Activated CD4-positive, alpha-beta T cell treated with anti-CD3 and anti-CD28 coated beads, Interleukin-2, amount 50 U/mL, for 24 hours (primary cell): ENCODE data around the gene COL23A1.

Source experiments
- DNase-seq, 2 donors: peaks; one replicate each; pipeline ENCODE4 v3.0.0-alpha.2; 2020; ENCODE audit warnings: low read depth in 1 of 2, low spot score in 1 of 2

Gene COL23A1

DNA sequence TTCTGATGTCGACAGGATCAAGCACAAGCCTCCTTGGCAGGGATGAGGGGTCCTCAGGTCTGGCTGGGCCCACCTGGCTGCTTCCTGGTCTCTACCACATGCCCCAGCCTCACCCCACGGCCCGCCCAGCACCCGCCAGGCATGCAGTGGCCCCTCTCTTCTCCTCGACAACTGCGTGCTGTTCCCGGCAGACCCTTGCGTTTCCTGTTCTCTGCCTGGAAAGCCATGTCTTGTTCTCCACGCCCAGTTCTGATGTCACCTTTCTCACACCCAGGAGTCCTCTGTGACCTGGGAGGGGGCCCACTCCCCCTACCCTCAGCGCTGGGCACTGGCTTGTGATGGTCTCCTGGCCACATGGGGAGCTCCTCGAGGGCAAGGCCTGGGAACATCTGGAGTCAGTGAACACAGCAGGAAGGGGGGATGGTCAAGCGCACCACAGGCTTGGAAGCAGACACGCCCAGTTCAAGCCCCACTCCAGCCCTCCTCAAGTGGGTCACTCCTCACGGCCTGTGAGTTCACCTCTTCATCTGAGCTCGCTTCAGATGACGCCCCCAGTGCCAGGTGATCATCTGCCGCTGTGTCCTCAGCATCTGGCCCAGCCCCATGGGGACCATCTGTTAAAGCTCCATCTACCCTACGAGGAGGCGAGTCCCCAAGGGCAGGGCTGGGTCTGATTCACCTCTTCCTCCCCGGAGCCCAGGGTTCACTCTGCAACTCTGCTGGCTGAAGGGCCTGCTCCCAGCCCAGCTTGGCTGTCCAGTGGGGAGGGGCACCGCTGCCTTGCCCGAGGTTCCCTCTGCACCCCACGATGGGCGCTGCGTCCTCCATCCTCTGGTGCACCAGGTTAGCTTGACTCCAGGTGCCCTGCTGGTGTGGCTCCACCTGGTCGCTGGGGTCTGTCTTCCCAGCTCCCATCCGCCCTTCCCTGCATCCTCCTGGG lies 224.4 kb downstream of the COL23A1 start:
- no peak for DNase-seq

DNA sequence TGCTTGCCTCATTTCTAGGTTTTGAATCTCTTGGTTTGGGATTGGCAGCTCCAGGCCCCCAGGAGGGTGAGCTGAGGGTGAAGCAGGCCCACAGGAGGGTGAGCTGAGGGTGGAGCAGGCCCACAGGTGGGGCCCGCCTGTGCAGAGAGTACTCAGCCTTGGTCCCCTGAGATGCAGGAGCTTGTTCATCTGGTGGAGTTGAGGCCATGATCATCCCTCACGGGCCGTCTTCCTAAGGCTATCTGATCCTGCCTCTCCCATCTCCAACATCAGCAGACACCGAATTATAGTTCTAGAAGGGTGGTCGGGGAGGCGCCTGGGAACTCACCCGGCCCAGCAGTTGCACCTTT lies 225.9 kb downstream of the COL23A1 start:
- no peak for DNase-seq

DNA sequence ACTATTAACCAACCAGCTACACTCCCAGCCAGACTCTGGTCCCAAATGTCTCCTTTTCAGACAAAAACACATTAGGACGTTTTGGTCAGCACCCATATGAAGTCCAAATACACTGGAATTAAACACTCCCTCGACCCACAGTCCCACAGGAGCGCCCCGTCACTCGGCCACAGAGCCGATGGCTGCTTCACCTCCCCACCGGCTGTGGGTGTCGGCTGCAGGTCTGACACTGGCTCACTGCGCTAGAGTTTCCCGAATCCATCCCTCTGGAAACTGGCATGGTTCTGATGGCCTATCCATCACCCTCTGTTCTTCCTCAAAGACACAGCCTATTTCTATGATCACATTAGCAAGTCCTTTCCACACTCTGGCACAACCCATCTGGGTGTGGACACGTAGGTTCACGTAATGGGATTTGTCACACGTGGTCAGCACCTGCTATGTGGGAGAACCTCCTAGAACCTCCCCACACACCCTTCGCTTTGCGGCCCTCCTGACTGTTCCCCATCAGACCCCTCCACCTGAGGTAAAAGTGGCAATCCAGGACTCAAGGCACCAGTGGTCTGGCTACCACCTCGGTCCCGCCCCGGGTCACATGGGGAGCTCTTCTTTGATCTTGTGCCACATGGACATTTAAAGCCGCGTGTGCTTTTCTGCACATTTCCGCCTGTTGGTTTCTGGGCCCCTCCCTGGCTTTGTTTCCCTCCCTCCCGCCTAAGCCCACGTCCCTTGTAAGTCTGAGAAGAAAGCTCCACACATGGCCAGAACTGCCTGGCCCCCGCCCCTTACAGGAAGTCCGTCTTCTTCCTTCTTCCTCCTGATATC lies 226.5 kb downstream of the COL23A1 start:
- no peak for DNase-seq

DNA sequence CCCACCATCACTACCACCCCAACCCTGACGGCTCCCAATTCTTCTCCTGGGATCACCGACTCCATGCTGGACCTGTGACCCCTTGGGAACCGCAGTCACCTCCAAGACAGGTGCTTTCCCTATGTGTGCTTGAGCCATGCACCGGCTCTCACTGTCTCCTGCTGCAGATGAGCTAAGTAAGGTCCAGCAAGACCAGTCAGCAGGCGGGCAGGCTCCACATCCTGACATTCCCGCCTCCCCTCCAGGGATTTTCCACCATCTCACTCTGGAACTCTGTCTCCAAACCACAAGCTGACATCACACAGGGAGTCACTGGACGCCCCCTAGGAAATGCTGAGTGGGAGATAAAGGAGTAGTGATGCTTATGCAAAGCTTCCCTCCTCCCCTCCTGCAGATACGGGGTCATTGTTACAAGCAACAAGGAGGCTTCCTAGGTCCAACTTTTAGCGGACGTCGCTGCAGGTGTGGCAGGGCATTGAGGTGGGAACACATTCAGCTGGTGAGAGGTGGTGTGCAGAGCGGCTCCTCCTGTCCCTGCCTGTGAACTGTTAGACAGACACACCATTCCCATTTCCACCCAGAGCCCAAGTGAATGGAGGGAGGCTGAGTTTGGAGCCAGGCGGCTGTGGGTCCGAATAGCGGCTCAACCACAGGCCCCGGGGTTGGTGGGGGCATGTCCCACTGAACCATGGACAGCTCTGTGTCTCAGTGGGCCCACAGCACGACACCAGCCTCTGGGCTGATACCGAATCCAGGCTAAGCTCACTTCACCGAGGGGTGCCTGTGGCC lies 228.3 kb downstream of the COL23A1 start:
- no peak for DNase-seq

DNA sequence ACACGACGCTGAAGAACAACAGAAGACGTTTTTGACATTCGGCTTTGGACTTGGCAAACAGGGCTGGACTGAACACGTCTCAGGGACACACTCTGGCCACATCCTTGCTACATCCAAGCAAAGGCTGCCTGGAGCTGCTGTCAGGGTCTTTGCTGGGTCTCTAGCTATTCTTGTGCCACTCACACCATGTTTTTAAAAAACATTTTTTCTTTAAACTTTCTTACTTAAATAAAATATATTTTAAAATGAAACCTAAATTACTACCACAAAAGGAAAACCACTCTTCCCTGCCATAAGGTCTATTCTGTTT lies 229.3 kb downstream of the COL23A1 start:
- no peak for DNase-seq

DNA sequence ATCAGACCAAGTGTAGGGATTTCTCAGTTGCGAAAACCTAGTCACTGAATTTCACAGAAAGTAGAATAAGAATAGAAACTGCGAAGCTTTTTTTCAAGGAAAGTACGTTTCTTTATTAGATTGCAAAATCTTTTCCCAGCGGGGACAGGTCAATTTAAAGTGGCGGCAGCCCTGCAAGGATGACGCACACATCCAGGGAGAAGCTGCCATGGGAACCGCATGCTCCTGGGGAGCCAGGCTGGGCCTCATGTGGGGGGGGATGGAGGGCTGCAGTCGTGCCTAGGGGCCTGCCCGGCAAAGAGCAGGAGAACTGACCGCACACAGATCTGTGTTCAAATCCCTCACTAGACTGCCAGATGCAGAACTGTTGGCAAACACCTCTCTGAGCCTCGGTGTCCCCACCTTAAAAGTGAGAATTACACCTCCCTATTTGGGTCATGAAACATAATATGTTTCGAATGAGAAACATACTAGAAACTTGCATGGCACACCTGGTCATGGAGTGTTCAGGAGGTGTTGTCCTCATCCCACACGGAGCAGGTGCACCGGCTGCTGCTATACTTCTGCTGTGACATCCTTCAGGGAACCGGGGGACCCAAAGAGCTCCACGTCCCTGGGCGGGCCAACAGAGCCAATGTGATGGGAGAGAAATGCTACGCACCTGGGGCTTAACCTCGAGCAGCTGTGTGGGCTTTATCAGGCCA lies 229.8 kb downstream of the COL23A1 start:
- DNase-seq = no peak

DNA sequence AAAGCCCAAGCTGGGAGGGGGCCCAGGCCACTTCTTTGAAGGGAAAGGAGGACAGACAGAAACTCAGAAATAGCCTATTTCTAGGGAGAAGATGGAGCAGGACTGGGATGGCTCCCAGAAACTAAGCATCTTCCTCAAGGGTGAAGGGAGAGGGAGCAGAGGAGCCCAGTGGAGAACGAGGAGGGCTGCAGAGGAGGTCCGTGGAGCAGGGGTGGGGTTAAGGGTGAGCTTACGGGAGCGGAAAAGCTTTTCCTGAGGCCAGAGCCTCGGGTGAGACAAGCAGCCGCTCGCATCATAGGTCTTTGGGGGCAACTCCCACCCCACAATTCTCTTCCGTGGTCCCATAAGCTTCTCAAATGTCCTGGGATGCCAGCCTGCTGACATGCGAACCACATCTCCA lies 230.5 kb downstream of the COL23A1 start:
- no peak for DNase-seq

DNA sequence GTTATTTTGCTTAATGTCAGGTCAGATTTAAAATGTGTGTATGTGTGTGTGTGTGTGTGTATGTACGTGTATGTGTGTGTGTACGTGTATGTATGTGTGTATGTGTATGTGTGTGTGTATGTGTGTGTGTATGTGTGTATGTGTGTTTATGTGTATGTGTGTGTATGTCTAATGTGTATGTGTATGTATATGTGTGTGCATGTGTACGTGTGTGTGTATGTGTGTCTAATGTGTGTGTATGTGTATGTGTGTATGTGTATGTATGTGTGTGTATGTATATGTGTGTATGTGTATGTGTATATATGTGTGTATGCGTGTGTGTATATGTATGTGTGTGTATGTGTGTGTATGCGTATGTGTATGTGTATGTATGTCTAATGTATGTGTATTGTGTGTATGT lies 232.5 kb downstream of the COL23A1 start:
- no peak for DNase-seq

DNA sequence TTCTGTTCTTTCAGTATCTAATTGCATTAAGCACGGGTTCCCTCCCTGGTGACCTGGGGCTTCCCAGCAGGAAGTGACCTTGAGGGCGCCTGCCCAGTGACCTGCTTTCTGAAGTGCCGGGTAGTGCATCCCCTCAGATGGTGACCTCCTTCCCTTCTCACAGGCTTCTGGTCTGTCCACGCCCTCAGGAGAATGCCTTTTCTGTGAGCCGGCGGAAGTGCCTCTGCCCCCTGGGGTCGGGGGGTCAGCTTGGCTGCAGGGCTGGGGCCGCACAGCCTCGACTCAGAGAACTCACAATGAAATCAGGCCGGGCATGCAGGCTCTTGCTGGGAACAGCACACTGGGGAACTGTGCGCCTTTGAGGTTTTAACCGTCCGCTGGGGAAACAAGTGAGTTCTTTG lies 233.1 kb downstream of the COL23A1 start:
- no peak for DNase-seq

DNA sequence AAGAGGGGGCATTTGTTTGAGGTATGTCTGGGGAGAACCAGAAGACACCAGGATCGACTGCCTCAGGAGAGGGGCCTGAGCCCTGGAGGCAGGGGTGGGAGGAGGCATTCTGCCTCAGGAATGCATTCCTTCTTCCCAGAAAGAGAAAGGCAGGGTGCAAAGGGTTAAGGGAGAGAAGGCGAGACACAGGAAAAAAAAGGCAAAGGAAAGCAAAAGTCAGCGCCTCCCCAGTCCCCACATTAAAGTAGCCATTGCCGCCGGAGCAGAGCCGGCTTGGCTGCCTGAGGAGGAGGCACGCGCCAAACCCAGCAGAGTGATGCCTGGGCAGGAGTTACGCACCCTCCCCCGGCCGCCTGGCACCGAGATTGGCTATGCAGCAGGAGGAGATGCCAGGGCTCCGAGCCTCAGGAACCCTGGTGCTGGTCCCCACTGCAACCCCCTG lies 233.7 kb downstream of the COL23A1 start:
- DNase-seq = no peak

DNA sequence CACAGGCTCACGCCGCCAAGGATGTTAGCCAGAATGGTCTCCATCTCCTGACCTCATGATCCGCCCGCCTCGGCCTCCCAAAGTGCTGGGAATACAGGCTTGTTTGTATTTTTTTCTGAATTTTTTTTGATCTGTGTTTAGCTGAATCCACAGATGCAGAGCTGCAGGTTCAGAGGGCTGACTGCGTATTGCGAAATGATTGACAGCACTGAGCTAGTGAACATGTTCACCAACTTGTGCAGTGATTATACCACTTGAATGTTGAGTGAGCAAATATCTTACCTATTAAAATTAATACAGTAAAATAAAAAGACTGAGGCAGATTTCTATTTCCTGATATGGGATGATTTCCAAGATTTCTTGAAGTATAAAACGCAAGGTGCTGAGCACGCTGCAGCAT lies 234.5 kb downstream of the COL23A1 start:
- no peak for DNase-seq

DNA sequence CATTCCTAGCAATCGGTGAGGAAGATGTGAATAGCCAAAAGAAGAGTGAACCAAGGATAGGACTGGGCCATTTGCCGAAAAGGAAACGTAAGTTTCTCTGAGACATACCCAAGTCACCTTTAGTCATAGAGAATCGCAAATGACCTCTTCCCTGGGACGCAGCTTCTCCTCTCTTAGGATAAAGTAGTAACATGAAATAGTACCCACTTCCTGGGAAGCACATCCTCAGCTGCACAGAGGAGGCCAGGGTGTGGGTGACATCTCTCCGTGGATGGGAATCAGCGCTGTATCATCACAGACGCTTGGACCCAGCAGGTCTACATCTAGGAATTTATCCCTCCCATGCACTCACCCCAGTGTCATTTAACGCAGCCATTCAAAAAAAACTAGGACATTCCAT lies 236.7 kb downstream of the COL23A1 start:
- DNase-seq = no peak

DNA sequence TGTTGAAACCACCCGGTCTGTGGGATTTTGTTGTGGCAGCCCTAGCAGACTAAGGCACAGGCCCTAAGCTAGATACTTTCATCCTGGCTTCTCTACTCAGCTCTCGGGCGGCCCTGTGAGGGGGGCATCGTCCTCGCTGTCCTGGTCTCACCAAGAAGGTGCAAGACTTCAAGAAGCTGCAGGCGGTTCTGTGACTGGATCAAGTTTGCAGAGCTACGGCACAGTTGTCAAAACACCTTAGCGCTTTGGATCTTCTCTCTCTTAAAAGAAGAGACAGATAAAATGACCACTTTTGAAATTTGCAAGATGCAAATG lies 238.2 kb downstream of the COL23A1 start:
- no peak for DNase-seq

DNA sequence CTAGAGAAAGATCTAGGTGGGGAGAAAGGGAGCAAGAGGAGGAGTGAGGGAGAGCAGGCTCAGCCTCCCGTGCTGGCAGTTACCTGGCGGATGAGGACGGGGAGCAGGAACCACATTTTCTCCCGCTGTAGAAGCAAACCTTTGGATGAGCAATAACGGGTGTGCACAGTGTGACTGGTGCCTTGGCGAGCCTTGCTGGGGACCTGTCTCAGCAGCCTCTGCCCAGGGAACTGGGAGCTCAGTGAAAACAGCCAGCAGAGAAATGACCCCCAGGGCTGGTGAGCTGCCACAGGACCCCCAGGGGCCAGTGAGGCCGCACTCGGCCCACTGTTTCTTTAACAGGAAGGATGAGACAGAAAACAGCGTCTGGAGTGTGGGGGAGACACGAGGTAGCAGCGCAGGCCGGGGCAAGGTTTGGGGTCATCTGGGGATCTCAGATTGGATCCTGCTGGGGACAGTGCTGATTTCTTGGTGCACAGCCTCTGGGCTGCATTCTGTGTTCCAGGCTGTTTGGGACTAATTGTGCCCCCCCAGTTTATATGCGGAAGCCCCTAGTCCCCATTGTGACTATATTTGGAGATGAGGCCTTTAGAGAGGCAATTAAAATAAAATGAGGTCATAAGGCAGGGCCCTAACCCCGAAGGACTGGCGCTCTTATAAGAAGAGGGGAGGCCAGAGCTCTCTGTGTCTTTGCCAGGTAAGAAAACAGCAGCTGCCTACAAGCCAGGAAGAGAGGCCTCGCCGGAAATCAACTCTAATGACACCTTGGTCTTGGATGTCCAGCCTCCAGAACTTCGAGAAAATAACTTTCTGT lies 238.8 kb downstream of the COL23A1 start:
- DNase-seq = no peak

DNA sequence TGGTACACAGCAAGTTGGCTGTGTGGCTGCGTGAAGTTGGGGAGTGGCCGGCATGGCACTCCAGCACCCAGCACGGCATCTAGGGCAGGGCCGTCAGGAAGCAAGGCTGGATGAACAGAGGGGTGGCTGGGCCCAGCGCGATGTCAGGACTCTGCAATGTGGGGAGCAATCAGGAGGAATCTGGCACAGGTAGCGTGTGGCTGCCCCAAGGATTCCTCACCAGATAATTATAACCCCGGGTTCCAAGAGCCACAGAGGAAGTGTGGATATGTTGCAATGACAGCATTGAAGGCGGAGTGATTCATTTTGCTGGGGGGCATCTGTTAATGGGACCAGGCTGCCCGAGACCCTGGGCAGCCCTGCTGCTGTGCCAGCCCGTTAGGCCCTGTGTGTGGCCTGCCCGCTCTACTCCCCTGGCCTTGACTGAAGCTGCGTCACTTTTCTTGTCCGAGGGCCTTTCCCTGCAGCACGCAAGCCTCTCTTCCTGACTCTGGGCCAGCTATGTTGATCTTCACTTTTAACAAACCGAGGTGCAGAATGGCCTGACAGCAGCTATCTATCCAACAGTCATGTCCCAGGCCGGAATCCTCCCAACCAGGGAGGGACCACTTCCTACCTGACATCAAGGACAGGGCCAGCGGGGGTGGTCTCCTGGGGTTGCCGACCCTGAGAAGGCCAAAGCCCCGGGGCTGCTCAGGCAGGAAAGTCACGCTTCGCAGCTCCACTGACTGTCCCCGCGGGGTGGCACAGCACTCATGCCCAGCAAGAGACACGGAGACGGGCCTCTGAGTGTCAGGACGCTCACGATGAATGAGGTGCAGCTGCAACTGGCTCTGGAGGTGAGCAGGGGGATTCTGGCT lies 239.6 kb downstream of the COL23A1 start:
- DNase-seq = no peak

DNA sequence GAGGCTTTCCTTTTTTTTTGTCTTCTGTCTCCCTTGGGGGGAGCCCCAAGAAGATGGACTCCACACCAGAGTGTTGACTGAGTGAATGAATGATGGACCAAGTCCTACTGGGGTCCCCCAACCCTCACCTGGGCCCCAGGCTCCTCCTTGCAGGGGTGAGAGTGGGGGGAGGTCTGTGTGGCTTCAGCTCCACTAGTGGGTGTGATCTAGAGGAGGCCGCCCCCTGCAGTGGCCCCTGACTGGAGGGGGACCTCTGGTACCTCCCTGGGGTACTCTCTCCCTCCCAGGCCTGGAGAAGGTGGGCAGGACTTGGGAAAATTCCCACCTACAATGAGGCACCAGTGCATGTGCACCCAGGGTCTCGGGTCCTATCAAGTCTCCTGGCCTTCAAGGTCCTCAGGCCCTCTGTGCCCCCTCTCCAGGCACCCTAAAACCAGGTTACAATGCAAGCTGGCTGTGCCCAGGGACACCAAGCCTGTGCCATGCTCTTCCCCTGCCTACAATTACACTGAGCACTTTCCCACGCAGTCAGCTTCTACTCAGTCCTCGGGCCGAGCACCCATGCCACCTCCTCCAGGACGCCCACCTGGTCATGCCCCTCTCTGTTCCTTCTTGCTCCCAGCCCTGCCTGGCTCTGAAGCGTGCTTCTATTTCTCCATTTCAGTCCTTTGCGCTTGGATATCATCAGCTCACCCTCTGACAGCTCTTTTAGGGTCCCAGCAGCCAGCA lies 240.4 kb downstream of the COL23A1 start:
- DNase-seq = no peak

DNA sequence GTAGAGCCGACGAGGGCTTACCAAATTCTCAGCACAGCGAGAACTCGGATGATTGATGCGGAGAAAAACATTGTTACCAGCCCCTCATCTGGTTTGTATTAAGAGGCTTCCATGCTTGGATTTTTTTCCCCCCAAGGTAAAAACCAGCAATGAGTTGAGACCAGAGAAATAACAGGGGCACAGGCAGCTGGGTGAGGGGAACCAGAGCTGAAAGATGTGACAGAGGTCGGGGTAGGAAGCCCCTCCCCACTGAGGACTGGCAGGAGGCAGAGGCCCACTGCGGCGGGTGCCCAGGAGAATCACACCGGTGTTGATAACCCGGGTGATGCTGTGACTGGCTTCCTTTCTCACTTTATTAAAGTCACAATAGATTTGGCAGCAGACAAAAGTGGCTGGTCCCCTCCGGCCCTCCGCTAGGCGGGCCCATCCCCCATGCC lies 241.1 kb downstream of the COL23A1 start:
- no peak for DNase-seq

DNA sequence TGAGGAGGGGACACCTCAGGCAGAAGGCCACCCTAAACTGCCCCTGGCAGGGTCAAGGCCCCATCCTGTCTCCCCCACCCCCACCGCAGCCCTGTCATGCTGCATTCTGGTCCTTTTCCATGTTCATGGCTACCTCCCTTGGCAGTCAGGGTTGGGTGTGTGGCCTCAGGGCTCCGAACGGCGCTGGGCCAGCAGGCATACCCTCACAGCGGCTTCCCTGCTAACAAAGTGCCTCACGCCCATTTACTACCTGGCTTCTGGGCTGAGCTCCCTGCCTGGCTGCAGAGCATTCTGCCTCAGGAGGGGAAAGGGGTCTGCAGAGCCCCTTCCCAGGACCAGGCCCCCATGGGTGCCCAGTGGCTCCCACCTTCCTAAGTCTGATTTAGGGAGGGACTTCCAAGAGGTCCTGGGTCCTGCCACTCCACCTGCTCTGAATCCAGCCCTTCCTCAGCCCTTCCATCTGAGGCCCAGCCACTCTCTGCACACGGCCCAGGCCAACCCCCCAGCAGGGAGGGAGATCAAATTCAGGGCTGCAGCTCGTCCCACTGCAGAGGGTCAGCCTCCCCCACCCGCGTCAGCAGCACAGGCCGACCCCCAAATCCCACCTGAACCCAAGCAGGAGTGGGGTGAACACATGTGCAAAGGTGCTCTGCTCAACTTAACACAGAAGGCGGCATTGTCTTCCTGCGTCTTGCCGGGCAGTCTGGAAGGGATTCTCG lies 241.7 kb downstream of the COL23A1 start:
- DNase-seq = no peak
